ENCODE data around the gene SWT1. TPM values are rescaled to one million over a fixed set of nuclear protein-coding genes. Genes with fewer than 3 reads are reported as not detected.
"Not testable (repeated sequence)": the region's sequence is repeated elsewhere in the genome, so short reads cannot be mapped to it uniquely, and the experiment has no call there.

The SWT1 gene
- total and polyA plus RNA-seq, 2 of the 13 experiments (the other 11 are each of a cell fraction or from before 2014, with no cell fraction given) = 1.7 to 2.5 TPM

DNA sequence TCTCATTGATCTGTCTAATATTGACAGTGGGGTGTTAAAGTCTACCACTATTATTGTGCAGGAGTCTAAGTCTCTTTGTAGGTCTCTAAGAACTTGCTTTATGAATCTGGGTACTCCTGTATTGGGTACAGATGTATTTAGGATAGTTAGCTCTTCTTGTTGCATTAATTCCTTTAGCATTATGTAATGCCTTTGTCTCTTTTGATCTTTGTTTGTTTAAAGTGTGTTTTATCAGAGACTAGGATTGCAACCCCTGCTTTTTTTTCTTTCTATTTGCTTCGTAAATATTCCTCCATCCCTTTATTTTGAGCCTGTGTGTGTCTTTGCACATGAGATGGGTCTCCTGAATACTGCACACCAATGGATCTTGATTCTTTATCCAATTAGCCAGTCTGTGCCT lies 77.2 kb downstream of the SWT1 start (continued):
- TF ChIP-seq, protein P1, sequence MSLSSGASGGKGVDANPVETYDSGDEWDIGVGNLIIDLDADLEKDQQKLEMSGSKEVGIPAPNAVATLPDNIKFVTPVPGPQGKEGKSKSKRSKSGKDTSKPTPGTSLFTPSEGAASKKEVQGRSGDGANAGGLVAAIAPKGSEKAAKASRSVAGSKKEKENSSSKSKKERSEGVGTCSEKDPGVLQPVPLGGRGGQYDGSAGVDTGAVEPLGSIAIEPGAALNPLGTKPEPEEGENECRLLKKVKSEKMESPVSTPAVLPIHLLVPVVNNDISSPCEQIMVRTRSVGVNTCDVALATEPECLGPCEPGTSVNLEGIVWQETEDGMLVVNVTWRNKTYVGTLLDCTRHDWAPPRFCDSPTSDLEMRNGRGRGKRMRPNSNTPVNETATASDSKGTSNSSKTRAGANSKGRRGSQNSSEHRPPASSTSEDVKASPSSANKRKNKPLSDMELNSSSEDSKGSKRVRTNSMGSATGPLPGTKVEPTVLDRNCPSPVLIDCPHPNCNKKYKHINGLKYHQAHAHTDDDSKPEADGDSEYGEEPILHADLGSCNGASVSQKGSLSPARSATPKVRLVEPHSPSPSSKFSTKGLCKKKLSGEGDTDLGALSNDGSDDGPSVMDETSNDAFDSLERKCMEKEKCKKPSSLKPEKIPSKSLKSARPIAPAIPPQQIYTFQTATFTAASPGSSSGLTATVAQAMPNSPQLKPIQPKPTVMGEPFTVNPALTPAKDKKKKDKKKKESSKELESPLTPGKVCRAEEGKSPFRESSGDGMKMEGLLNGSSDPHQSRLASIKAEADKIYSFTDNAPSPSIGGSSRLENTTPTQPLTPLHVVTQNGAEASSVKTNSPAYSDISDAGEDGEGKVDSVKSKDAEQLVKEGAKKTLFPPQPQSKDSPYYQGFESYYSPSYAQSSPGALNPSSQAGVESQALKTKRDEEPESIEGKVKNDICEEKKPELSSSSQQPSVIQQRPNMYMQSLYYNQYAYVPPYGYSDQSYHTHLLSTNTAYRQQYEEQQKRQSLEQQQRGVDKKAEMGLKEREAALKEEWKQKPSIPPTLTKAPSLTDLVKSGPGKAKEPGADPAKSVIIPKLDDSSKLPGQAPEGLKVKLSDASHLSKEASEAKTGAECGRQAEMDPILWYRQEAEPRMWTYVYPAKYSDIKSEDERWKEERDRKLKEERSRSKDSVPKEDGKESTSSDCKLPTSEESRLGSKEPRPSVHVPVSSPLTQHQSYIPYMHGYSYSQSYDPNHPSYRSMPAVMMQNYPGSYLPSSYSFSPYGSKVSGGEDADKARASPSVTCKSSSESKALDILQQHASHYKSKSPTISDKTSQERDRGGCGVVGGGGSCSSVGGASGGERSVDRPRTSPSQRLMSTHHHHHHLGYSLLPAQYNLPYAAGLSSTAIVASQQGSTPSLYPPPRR (CRISPR knock-in tag; IDR thresholded peaks at IDR 0.05; ENCODE audit: borderline replicate concordance) = 0 out of 2 replicates have a peak, but pooled peaks have one; percentile 20
- peak; percentile 29; the same call in 1 of the 2 replicates for TF ChIP-seq POGZ (CRISPR knock-in tag; IDR thresholded peaks at IDR 0.05)
- peak; percentile 83; the same call in 1 of the 2 replicates for TF ChIP-seq SOX5 (CRISPR knock-in tag; IDR thresholded peaks at IDR 0.05; ENCODE audit: borderline replicate concordance)
- 0 out of 2 replicates have a peak, but pooled peaks have one; percentile 16 for TF ChIP-seq ELF3 (CRISPR knock-in tag; IDR thresholded peaks at IDR 0.05)
- TF ChIP-seq ZNF24 (IDR thresholded peaks at IDR 0.05) = peak; percentile 77; the same call in 1 of the 2 replicates
- peak; percentile 68; the same call in 1 of the 2 replicates for TF ChIP-seq HMG20A (CRISPR knock-in tag; IDR thresholded peaks at IDR 0.05; ENCODE audit: borderline replicate concordance)
- not testable (repeated sequence) for TF ChIP-seq FOXA1 (IDR thresholded peaks at IDR 0.05); FOXP1 (IDR thresholded peaks at IDR 0.05); CREM (CRISPR knock-in tag; IDR thresholded peaks at IDR 0.05)
- TF ChIP-seq FOXA1 (CRISPR knock-in tag; IDR thresholded peaks at IDR 0.05) = peak; percentile 14; the same call in 1 of the 2 replicates
- TF ChIP-seq, protein P2, sequence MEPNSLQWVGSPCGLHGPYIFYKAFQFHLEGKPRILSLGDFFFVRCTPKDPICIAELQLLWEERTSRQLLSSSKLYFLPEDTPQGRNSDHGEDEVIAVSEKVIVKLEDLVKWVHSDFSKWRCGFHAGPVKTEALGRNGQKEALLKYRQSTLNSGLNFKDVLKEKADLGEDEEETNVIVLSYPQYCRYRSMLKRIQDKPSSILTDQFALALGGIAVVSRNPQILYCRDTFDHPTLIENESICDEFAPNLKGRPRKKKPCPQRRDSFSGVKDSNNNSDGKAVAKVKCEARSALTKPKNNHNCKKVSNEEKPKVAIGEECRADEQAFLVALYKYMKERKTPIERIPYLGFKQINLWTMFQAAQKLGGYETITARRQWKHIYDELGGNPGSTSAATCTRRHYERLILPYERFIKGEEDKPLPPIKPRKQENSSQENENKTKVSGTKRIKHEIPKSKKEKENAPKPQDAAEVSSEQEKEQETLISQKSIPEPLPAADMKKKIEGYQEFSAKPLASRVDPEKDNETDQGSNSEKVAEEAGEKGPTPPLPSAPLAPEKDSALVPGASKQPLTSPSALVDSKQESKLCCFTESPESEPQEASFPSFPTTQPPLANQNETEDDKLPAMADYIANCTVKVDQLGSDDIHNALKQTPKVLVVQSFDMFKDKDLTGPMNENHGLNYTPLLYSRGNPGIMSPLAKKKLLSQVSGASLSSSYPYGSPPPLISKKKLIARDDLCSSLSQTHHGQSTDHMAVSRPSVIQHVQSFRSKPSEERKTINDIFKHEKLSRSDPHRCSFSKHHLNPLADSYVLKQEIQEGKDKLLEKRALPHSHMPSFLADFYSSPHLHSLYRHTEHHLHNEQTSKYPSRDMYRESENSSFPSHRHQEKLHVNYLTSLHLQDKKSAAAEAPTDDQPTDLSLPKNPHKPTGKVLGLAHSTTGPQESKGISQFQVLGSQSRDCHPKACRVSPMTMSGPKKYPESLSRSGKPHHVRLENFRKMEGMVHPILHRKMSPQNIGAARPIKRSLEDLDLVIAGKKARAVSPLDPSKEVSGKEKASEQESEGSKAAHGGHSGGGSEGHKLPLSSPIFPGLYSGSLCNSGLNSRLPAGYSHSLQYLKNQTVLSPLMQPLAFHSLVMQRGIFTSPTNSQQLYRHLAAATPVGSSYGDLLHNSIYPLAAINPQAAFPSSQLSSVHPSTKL (CRISPR knock-in tag; IDR thresholded peaks at IDR 0.05) = peak; percentile 72
- TF ChIP-seq MIXL1 (CRISPR knock-in tag; IDR thresholded peaks at IDR 0.05) = peak; percentile 45; the same call in 1 of the 2 replicates
- peak; percentile 41 for TF ChIP-seq RARA (CRISPR knock-in tag; IDR thresholded peaks at IDR 0.05)
- TF ChIP-seq, protein P3, sequence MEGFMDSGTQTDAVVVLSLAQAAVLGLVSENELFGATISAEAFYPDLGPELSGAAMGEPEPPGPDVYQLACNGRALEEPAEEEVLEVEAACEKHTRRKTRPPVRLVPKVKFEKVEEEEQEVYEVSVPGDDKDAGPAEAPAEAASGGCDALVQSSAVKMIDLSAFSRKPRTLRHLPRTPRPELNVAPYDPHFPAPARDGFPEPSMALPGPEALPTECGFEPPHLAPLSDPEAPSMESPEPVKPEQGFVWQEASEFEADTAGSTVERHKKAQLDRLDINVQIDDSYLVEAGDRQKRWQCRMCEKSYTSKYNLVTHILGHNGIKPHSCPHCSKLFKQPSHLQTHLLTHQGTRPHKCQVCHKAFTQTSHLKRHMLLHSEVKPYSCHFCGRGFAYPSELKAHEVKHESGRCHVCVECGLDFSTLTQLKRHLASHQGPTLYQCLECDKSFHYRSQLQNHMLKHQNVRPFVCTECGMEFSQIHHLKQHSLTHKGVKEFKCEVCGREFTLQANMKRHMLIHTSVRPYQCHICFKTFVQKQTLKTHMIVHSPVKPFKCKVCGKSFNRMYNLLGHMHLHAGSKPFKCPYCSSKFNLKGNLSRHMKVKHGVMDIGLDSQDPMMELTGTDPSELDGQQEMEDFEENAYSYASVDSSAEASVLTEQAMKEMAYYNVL (CRISPR knock-in tag; IDR thresholded peaks at IDR 0.05; ENCODE audit: borderline replicate concordance) = 0 out of 2 replicates have a peak, but pooled peaks have one; percentile 49
- TF ChIP-seq FOXP1 (CRISPR knock-in tag; IDR thresholded peaks at IDR 0.05) = peak; percentile 72
- TF ChIP-seq CREM (IDR thresholded peaks at IDR 0.05) = peak; percentile 59; the same call in 1 of the 2 replicates
- 0 out of 2 replicates have a peak, but pooled peaks have one; percentile 56 for TF ChIP-seq JUND (CRISPR knock-in tag; IDR thresholded peaks at IDR 0.05)
- TF ChIP-seq JUNB (CRISPR knock-in tag; IDR thresholded peaks at IDR 0.05; ENCODE audit: borderline replicate concordance) = peak; percentile 21; the same call in 1 of the 2 replicates
- TF ChIP-seq KLF16 (CRISPR knock-in tag; IDR thresholded peaks at IDR 0.05) = 0 out of 4 replicates have a peak, but pooled peaks of 1 of the 2 experiments have one; percentile 35
- 0 out of 2 replicates have a peak, but pooled peaks have one; percentile 30 for TF ChIP-seq THAP11 (CRISPR knock-in tag; IDR thresholded peaks at IDR 0.05)
- TF ChIP-seq ISL2 (CRISPR knock-in tag; IDR thresholded peaks at IDR 0.05) = peak; percentile 72; the same call in 1 of the 2 replicates

All from HepG2 (cell line).